SK-N-MC (cell line): ENCODE measurements around the gene RHBDD1.
"Not testable (repeated sequence)": the region's sequence is repeated elsewhere in the genome, so short reads cannot be mapped to it uniquely, and the experiment has no call there.

Experiments used
- EZH2 ChIP-seq: fragments of 200-600 bp; sonication (generic); IDR thresholded peaks from one replicate; pipeline ENCODE4 v1.6.1; 2017; ENCODE audit warnings: antibody characterized with exemption
- FOXP2 ChIP-seq: optimal IDR thresholded peaks from 2 replicates; pipeline ENCODE3; 2011; ENCODE audit warnings: mild to moderate bottlenecking, moderate library complexity; ENCODE audit not compliant: insufficient read depth; ENCODE audit errors: extremely low read length, control extremely low read depth
- POLR2AphosphoS5 ChIP-seq: IDR thresholded peaks from 2 replicates; pipeline ENCODE4 v1.6.1; 2012; ENCODE audit warnings: mild to moderate bottlenecking, low read depth, low read length, borderline replicate concordance

DNA sequence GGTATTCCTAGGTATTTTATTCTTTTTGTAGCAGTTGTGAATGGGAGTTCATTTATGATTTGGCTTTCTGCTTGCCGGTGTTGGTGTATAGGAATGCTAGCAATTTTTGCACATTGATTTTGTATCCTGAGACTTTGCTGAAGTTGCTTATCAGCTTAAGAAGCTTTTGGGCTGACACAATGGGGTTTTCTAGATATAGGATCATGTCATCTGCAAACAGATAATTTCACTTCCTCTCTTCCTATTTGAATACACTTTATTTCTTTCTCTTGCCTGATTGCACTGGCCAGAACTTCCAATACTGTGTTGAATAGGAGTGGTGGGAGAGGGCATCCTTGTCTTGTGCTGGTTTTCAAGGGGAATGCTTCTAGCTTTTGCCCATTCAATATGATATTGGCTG, 7.1 kb downstream of the RHBDD1 start:
- TF ChIP-seq EZH2, POLR2AphosphoS5, FOXP2: not testable (repeated sequence)
